SK-N-MC (cell line): ENCODE data around the gene SDSL.

Experiments used
- DNase-seq: peaks from one replicate; pipeline ENCODE4 v3.0.0-alpha.2; 2011; ENCODE audit warnings: low read depth, low spot score
- H3K27ac ChIP-seq: fragments of 200-600 bp; sonication (generic); 2 replicates; pipeline ENCODE4 v1.5.1; 2016; ENCODE audit warnings: mixed run types
- H3K36me3 ChIP-seq: fragments of 200-600 bp; sonication (generic); 2 replicates; pipeline ENCODE4 v1.6.1; 2017; ENCODE audit warnings: antibody characterized with exemption, low read length, mixed read lengths; ENCODE audit not compliant: insufficient read depth
- H3K4me3 ChIP-seq: fragments of 200-600 bp; sonication (generic); 2 replicates; pipeline ENCODE4 v1.5.1; 2016
- H3K9ac ChIP-seq: fragments of 200-600 bp; sonication (generic); 2 replicates; pipeline ENCODE4 v1.8.0; 2017; ENCODE audit warnings: mixed run types, mixed read lengths; ENCODE audit not compliant: insufficient read length
- H3K9me3 ChIP-seq: fragments of 200-600 bp; sonication (generic); 2 replicates; pipeline ENCODE4 v1.6.1; 2017; ENCODE audit warnings: low read depth, mild to moderate bottlenecking, antibody characterized with exemption, low read length, moderate library complexity, mixed read lengths
- EZH2 ChIP-seq: fragments of 200-600 bp; sonication (generic); IDR thresholded peaks from one replicate; pipeline ENCODE4 v1.6.1; 2017; ENCODE audit warnings: antibody characterized with exemption
- FOXP2 ChIP-seq: optimal IDR thresholded peaks from 2 replicates; pipeline ENCODE3; 2011; ENCODE audit warnings: mild to moderate bottlenecking, moderate library complexity; ENCODE audit not compliant: insufficient read depth; ENCODE audit errors: extremely low read length, control extremely low read depth
- POLR2AphosphoS5 ChIP-seq: IDR thresholded peaks from 2 replicates; pipeline ENCODE4 v1.6.1; 2012; ENCODE audit warnings: mild to moderate bottlenecking, low read depth, low read length, borderline replicate concordance

The SDSL gene

GRCh38 chr12:113422886-113423669 is 898 bp downstream of the SDSL start:
- DNase-seq: no peak
- TF ChIP-seq FOXP2: no peak
- no peak for TF ChIP-seq EZH2
- TF ChIP-seq POLR2AphosphoS5: no peak
- H3K9ac ChIP-seq: no peak overlapping the region
- H3K36me3 ChIP-seq: no peaks in the 10 kb centered on the region
- H3K9me3 ChIP-seq: no peaks in the 10 kb centered on the region
- H3K27ac ChIP-seq: no peak overlapping the region
- H3K4me3 ChIP-seq: no peak overlapping the region

- Histone ChIP-seq H3K36me3 (no peaks in the 10 kb centered on the region), H3K9ac (no peak overlapping the region), H3K4me3 (no peak overlapping the region), H3K9me3 (no peaks in the 10 kb centered on the region), H3K27ac (no peak overlapping the region)
- DNase-seq: no peak
- TF ChIP-seq POLR2AphosphoS5 (no peak), EZH2 (no peak), FOXP2 (no peak)
These were observed 2.3 kb downstream of the SDSL start for GRCh38 chr12:113424456-113424855.

- H3K4me3 ChIP-seq: no peak overlapping the region
- no peak for DNase-seq
These were observed 3.0 kb downstream of the SDSL start for GRCh38 chr12:113424915-113425823.

DNA sequence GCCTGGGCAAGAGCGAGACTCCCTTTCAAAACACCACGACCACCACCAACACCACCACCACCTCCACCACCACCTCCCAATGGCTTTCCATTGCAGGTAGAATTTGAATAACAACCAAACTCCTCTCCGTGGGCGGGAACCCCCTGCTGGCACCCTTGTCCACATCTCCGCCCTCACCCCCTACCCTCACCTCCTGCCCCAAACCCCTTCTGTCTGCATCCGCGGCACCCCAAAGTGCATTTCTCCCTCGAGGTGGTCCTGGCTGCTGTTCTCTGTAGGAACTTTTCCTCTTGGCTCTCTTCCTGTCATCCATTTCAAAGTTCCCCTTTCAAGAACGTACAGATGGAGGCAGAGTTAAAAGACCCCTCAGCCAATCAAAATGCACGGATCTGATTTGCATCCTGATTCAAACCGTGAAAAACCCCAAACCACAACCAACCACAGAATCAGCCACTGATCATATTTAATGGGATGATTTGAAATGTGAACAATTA is 3.8 kb downstream of the SDSL start:
- TF ChIP-seq POLR2AphosphoS5 (no peak), EZH2 (no peak), FOXP2 (no peak)
- H3K9me3 ChIP-seq: no peaks in the 10 kb centered on the region
- H3K27ac ChIP-seq: no peak overlapping the region
- no peaks in the 10 kb centered on the region for H3K36me3 ChIP-seq
- peak; percentile 35 for DNase-seq
- H3K4me3 ChIP-seq: no peak overlapping the region
- H3K9ac ChIP-seq: no peak overlapping the region

More at GRCh38 chr12:113424915-113425823, 3.0 kb downstream of the SDSL start:
- Histone ChIP-seq H3K36me3 (no peaks in the 10 kb centered on the region), H3K9me3 (no peaks in the 10 kb centered on the region), H3K27ac (no peak overlapping the region), H3K9ac (no peak overlapping the region)
- TF ChIP-seq FOXP2 (no peak), POLR2AphosphoS5 (no peak), EZH2 (no peak)

GRCh38 chr12:113427882-113428281 is 5.7 kb downstream of the SDSL start:
- no peaks in the 10 kb centered on the region for H3K36me3 ChIP-seq
- no peak overlapping the region for H3K9ac ChIP-seq
- no peak for TF ChIP-seq EZH2
- TF ChIP-seq POLR2AphosphoS5: no peak
- TF ChIP-seq FOXP2: no peak
- no peak for DNase-seq
- no peaks in the 10 kb centered on the region for H3K9me3 ChIP-seq
- no peak overlapping the region for H3K4me3 ChIP-seq
- no peak overlapping the region for H3K27ac ChIP-seq

GRCh38 chr12:113428482-113428881 is 6.3 kb downstream of the SDSL start:
- no peak overlapping the region for H3K9ac ChIP-seq
- no peaks in the 10 kb centered on the region for H3K9me3 ChIP-seq
- H3K4me3 ChIP-seq: no peak overlapping the region
- H3K27ac ChIP-seq: no peak overlapping the region
- no peaks in the 10 kb centered on the region for H3K36me3 ChIP-seq
- DNase-seq: no peak
- no peak for TF ChIP-seq EZH2
- no peak for TF ChIP-seq FOXP2
- TF ChIP-seq POLR2AphosphoS5: no peak

DNA sequence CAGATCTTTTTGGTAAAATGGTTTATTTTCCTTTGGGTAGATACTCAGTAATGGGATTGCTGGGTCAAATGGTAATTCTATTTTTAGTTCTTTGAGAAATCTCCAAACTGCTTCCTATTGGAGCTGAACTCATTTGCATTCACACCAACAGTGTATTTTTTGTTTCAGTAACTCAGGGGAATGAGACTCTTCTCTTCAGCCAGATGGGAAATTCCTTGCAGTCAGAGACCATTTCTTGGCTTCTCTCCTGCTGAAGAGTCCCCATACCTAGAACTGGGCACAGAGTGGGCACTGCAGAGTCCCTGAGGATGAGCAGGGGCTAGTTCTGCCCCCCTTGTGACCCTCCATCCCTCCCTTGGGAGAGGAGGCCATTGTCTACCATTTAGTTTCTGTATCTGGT is 10.8 kb downstream of the SDSL start:
- H3K9me3 ChIP-seq: no peaks in the 10 kb centered on the region
- no peak for TF ChIP-seq FOXP2
- no peak for TF ChIP-seq POLR2AphosphoS5
- no peak for TF ChIP-seq EZH2
- no peaks in the 10 kb centered on the region for H3K36me3 ChIP-seq
- no peak for DNase-seq
- no peak overlapping the region for H3K4me3 ChIP-seq
- H3K27ac ChIP-seq: no peak overlapping the region
- H3K9ac ChIP-seq: no peak overlapping the region

GRCh38 chr12:113435367-113435766 is 13.2 kb downstream of the SDSL start:
- H3K9ac ChIP-seq: no peak overlapping the region
- no peak overlapping the region for H3K4me3 ChIP-seq
- H3K36me3 ChIP-seq: no peaks in the 10 kb centered on the region
- TF ChIP-seq FOXP2 (no peak), POLR2AphosphoS5 (no peak), EZH2 (no peak)
- no peak overlapping the region for H3K27ac ChIP-seq
- no peaks in the 10 kb centered on the region for H3K9me3 ChIP-seq
- no peak for DNase-seq
